SJCRH30 (cell line): ENCODE data around the gene FAM170B. TPM values are rescaled to one million over a fixed set of nuclear protein-coding genes. Genes with fewer than 3 reads are reported as not detected.

Experiments
- DNase-seq, 2 experiments: peaks; one replicate each; pipeline ENCODE4 v3.0.0-alpha.2; 2015 to 2020
- H3K27ac ChIP-seq: fragments of 250-450 bp; sonication (Bioruptor Pico); 2 replicates; pipeline ENCODE4 v1.5.1; 2020; ENCODE audit warnings: mild to moderate bottlenecking, moderate library complexity
- H3K27me3 ChIP-seq: fragments of 250-450 bp; sonication (Bioruptor Pico); 2 replicates; pipeline ENCODE4 v1.5.1; 2020; ENCODE audit warnings: mild to moderate bottlenecking, moderate library complexity
- H3K36me3 ChIP-seq: fragments of 250-450 bp; sonication (Bioruptor Pico); 2 replicates; pipeline ENCODE4 v1.5.1; 2020; ENCODE audit warnings: mild to moderate bottlenecking, moderate library complexity
- H3K4me1 ChIP-seq: fragments of 250-450 bp; sonication (Bioruptor Pico); 2 replicates; pipeline ENCODE4 v1.5.1; 2020; ENCODE audit warnings: mild to moderate bottlenecking, moderate library complexity
- H3K4me3 ChIP-seq: fragments of 250-450 bp; sonication (Bioruptor Pico); 2 replicates; pipeline ENCODE4 v1.5.1; 2020; ENCODE audit warnings: mild to moderate bottlenecking, moderate library complexity
- H3K9me3 ChIP-seq: fragments of 250-450 bp; sonication (Bioruptor Pico); replicated peaks from 2 replicates; pipeline ENCODE4 v1.5.1; 2020; ENCODE audit warnings: mild to moderate bottlenecking, moderate library complexity
- total RNA-seq: library from RNA; depleted of rRNA; stranded (reverse); fragments of >200 nt; shearing (Covaris generic); gene quantifications from 2 replicates; pipeline ENCODE4 v1.2.3, GENCODE V29; 2014

Gene FAM170B
- total RNA-seq, 1 experiment from 2014 or later: not detected

GRCh38 chr10:49162761-49163310 is 29.0 kb upstream of the FAM170B start:
- Histone ChIP-seq H3K27ac (no peak overlapping the region), H3K4me3 (no peak overlapping the region), H3K4me1 (no peaks in the 10 kb centered on the region), H3K27me3 (no peaks in the 10 kb centered on the region), H3K36me3 (no peaks in the 10 kb centered on the region), H3K9me3 (no peaks in the 10 kb centered on the region)
- no peak for DNase-seq

GRCh38 chr10:49162063-49162462 is 28.2 kb upstream of the FAM170B start:
- H3K27ac ChIP-seq: no peak overlapping the region
- DNase-seq: no peak
- H3K4me3 ChIP-seq: no peak overlapping the region
- no peaks in the 10 kb centered on the region for H3K27me3 ChIP-seq
- no peaks in the 10 kb centered on the region for H3K4me1 ChIP-seq
- no peaks in the 10 kb centered on the region for H3K9me3 ChIP-seq
- H3K36me3 ChIP-seq: no peaks in the 10 kb centered on the region

DNA sequence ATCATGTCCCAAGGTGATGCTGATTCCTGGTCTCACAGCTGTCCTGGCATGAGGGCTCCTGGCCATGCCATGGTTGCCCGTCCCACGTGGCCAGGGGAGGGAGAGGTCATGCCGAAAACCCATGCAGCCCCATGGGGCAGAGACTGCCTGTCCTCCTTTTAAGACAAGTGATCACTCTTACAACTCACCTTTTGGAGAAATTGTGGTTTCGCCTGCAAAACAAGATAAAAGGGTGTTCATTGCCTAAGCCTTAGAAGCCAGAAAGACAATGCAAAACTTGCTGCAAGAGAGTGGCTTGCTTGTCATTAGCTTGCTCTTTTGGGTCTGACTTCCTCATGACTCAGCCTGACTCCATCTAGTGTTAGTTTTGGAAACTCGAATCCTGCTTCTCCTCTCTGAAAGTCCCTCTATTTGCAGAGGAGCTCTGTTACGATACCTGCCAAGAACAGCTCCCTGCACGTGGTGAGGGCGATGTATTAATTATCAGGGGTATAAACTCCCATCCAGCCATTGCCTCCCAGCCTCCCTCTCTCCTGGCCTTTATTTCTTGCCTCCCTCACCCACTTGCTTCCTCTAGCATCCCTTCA is 27.7 kb upstream of the FAM170B start:
- Histone ChIP-seq H3K9me3 (no peaks in the 10 kb centered on the region), H3K4me1 (no peaks in the 10 kb centered on the region), H3K27ac (no peak overlapping the region), H3K36me3 (no peaks in the 10 kb centered on the region), H3K4me3 (no peak overlapping the region), H3K27me3 (no peaks in the 10 kb centered on the region)
- DNase-seq: peak in 1 of 2 experiments; percentile 38

- no peak for DNase-seq
- Histone ChIP-seq H3K4me3 (no peak overlapping the region), H3K4me1 (no peaks in the 10 kb centered on the region), H3K27me3 (no peaks in the 10 kb centered on the region), H3K9me3 (no peaks in the 10 kb centered on the region), H3K36me3 (no peaks in the 10 kb centered on the region), H3K27ac (no peak overlapping the region)
These were observed 27.0 kb upstream of the FAM170B start for GRCh38 chr10:49160814-49161213.

- H3K27ac ChIP-seq: no peak overlapping the region
- H3K4me1 ChIP-seq: no peaks in the 10 kb centered on the region
- no peaks in the 10 kb centered on the region for H3K27me3 ChIP-seq
- no peak overlapping the region for H3K4me3 ChIP-seq
- H3K9me3 ChIP-seq: no peaks in the 10 kb centered on the region
- no peak for DNase-seq
- no peaks in the 10 kb centered on the region for H3K36me3 ChIP-seq
These were observed 26.3 kb upstream of the FAM170B start for GRCh38 chr10:49160110-49160509.

DNA sequence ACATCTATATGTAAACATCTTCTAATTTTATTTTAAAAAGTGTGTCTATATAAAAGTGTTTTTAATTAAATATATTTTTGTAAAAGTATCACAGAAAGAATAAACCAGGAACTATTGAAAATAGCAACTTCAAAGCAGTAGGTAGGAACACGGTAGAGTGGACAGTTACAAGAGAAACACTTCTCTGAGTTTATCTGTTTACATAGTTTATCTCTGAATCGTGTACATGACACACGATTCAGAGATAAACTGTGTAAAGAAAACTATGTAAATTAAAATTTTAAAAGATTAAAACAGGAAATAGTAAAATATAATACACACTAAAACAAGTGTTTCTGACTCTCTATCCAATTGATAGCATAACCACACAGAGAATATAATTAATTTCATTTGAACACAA is 25.1 kb upstream of the FAM170B start:
- no peak for DNase-seq
- no peaks in the 10 kb centered on the region for H3K36me3 ChIP-seq
- H3K27me3 ChIP-seq: no peaks in the 10 kb centered on the region
- no peaks in the 10 kb centered on the region for H3K4me1 ChIP-seq
- H3K9me3 ChIP-seq: no peaks in the 10 kb centered on the region
- H3K4me3 ChIP-seq: no peak overlapping the region
- H3K27ac ChIP-seq: no peak overlapping the region

DNA sequence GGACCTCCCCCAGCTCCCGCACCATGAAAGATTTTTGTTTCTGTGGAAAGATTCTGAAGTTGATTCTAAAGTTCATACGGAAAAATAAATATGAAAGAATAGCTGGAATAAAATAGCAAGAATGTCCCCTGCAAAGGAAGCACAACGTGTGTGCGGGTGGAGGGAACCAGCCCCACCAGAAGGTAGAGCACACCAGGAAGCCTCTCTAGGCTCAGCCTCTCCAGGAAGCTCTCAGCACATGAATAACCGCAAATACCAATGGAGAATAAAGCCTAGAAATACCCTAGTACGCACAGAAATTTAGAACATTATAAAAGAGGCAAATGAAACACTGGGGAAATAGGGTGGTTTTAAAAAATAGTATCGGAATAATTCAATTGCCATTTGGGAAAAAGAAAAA is 24.6 kb upstream of the FAM170B start:
- Histone ChIP-seq H3K4me3 (no peak overlapping the region), H3K9me3 (no peaks in the 10 kb centered on the region), H3K27ac (no peak overlapping the region), H3K4me1 (no peaks in the 10 kb centered on the region), H3K27me3 (no peaks in the 10 kb centered on the region), H3K36me3 (no peaks in the 10 kb centered on the region)
- no peak for DNase-seq

DNA sequence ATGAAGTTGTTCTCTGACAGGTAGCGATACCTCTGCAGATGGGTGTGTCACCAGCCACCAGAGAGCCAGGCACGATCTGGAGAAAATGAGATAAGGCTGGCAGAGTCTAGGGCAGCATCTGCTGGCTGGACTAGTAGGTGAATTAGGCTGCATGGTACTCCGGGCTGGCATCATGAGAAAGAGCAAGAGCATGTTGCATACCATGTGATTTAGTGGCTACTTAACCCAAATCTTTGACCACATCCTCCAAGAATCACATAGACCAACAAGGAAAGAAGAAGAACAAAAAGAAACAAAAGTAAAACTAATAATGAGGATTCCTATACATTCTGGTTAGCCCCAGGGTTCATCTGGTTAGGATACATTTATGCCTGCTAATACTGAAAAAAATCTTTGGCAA is 23.4 kb upstream of the FAM170B start:
- H3K4me3 ChIP-seq: no peak overlapping the region
- H3K27ac ChIP-seq: no peak overlapping the region
- no peak for DNase-seq
- H3K9me3 ChIP-seq: no peaks in the 10 kb centered on the region
- no peaks in the 10 kb centered on the region for H3K4me1 ChIP-seq
- no peaks in the 10 kb centered on the region for H3K27me3 ChIP-seq
- H3K36me3 ChIP-seq: no peaks in the 10 kb centered on the region

GRCh38 chr10:49154641-49155040 is 20.8 kb upstream of the FAM170B start:
- Histone ChIP-seq H3K36me3 (no peaks in the 10 kb centered on the region), H3K9me3 (no peaks in the 10 kb centered on the region), H3K27me3 (no peaks in the 10 kb centered on the region), H3K4me3 (no peak overlapping the region), H3K4me1 (peaks cover 11% of the 10 kb centered on the region), H3K27ac (no peak overlapping the region)
- DNase-seq: no peak

DNA sequence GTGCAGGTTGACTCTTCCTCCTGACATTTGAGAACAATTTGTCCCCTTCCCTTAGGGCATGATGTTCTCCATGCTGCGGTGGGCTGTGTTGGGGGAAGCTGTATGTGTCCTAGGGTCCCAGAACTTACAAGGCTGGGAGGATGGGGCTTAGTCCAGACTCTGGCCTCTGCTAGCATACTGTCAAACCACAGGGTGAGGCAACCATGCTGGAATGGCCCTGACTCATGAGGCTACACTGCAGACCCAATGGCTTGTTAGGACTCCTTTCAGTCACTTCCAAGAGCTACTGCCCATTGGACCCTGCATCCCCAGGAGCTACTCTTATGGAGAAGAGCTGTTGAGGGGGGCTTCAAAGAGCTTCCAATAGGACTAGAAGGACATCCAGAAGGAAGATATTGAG is 20.1 kb upstream of the FAM170B start:
- Histone ChIP-seq H3K4me1 (peaks cover 18% of the 10 kb centered on the region), H3K4me3 (no peak overlapping the region), H3K27me3 (no peaks in the 10 kb centered on the region), H3K27ac (no peak overlapping the region), H3K36me3 (no peaks in the 10 kb centered on the region), H3K9me3 (no peaks in the 10 kb centered on the region)
- no peak for DNase-seq

- Histone ChIP-seq H3K27me3 (no peaks in the 10 kb centered on the region), H3K36me3 (no peaks in the 10 kb centered on the region), H3K27ac (no peak overlapping the region), H3K9me3 (no peaks in the 10 kb centered on the region), H3K4me1 (peaks cover 24% of the 10 kb centered on the region), H3K4me3 (no peak overlapping the region)
- DNase-seq: no peak
These were observed 19.3 kb upstream of the FAM170B start for GRCh38 chr10:49153115-49153514.

- no peak overlapping the region for H3K4me3 ChIP-seq
- no peak for DNase-seq
- H3K9me3 ChIP-seq: 0 out of 2 replicates have a peak, but pooled peaks cover under 1% of the 10 kb centered on the region
- no peaks in the 10 kb centered on the region for H3K27me3 ChIP-seq
- H3K36me3 ChIP-seq: no peaks in the 10 kb centered on the region
- peaks cover 24% of the 10 kb centered on the region for H3K4me1 ChIP-seq
- H3K27ac ChIP-seq: no peak overlapping the region
These were observed 18.8 kb upstream of the FAM170B start for GRCh38 chr10:49152663-49153062.

GRCh38 chr10:49152037-49152436 is 18.2 kb upstream of the FAM170B start:
- Histone ChIP-seq H3K27ac (no peak overlapping the region), H3K27me3 (no peaks in the 10 kb centered on the region), H3K9me3 (0 out of 2 replicates have a peak, but pooled peaks cover 5% of the 10 kb centered on the region), H3K4me3 (no peak overlapping the region), H3K4me1 (peaks cover 24% of the 10 kb centered on the region), H3K36me3 (no peaks in the 10 kb centered on the region)
- no peak for DNase-seq

DNA sequence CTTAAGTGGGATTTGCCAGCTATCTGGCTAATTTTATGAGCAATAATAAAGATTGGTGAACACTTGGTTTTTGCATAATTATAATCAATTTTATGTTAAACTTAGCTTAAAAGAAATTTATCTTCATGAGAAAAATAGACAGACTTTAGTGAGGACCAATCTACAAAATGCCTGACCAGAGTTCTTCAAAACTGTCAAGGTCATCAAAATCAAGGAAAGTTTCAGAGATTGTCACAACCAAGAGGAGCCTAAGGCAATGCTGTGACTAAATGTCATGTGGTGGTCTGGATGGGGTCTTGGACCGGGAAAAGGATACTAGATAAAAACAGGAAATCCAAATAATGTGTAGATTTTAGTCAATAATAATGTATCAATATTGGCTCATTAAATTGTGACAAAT is 17.7 kb upstream of the FAM170B start:
- Histone ChIP-seq H3K27me3 (no peaks in the 10 kb centered on the region), H3K27ac (no peak overlapping the region), H3K4me3 (no peak overlapping the region), H3K4me1 (peaks cover 24% of the 10 kb centered on the region), H3K9me3 (0 out of 2 replicates have a peak, but pooled peaks cover 5% of the 10 kb centered on the region), H3K36me3 (no peaks in the 10 kb centered on the region)
- no peak for DNase-seq

DNA sequence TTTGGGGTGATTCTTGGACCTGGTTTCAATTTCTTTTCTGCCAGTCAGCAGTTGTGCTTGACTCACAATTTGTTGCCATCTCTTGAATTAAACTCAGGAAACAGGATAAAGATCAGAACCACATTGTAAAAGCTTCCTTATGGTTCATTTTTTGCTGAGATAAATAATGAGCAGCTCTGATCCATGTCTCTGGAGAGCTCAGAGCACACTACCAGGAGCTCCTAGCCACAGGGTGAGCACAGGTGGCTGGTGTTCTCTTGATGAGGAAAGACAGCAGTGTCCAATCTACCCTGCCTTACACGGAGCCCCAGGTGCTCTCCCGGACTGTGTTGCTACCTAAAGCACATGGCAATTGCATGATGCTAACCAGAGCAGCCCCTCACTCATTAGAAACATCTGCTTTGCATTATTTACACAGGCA is 17.2 kb upstream of the FAM170B start:
- Histone ChIP-seq H3K4me1 (peaks cover 24% of the 10 kb centered on the region), H3K9me3 (0 out of 2 replicates have a peak, but pooled peaks cover 5% of the 10 kb centered on the region), H3K4me3 (no peak overlapping the region), H3K27ac (no peak overlapping the region), H3K36me3 (no peaks in the 10 kb centered on the region), H3K27me3 (no peaks in the 10 kb centered on the region)
- DNase-seq: peak in 1 of 2 experiments; percentile 7

GRCh38 chr10:49150426-49150825 is 16.6 kb upstream of the FAM170B start:
- Histone ChIP-seq H3K36me3 (no peaks in the 10 kb centered on the region), H3K27ac (peak overlapping the region; percentile 79), H3K4me3 (no peak overlapping the region), H3K9me3 (0 out of 2 replicates have a peak, but pooled peaks cover 5% of the 10 kb centered on the region), H3K4me1 (peaks cover 24% of the 10 kb centered on the region), H3K27me3 (no peaks in the 10 kb centered on the region)
- peak in 1 of 2 experiments; percentile 41 for DNase-seq
